Measurements from ENCODE around the gene C17orf50.

DNA sequence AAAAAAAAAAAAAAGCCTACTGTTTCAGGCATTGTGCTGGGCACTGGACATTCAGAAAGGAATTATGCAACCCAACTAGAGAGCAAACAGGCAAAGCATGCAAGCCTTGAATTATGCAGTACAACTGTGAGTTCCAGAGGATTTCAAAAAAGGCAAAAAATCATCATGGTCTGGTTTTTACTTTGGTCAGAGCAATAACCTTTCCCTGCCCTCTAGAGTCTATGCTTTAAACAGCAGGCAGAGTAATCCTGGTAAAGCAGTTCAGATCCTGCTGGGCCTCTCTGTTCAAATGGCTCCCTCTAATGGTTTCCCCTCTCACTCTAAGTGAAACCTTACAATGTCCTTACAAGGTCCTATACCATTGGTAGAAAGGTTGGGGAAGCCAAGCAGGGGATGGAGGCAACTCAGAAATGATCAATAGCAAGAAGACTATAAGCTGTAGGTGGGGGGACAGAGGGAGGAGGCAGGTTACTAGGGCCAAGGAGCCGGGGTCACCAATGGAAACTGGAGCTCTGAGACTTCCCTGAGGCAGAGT, 44.0 kb downstream of the C17orf50 start:
- TF ChIP-seq GATA2 (IDR thresholded peaks at IDR 0.05; ENCODE audit: low read depth, low read length) = no peak
- TF ChIP-seq GATA3 (IDR thresholded peaks at IDR 0.05; ENCODE audit: low read depth, low read length) = no peak

Measured in SH-SY5Y (cell line).